Endothelial cell of umbilical vein (primary cell): Measurements from ENCODE around the gene SUPT16H. TPM values are rescaled to one million over a fixed set of nuclear protein-coding genes. Genes with fewer than 3 reads are reported as not detected.

Experiments
- BruUV-seq: library from RNA; stranded (reverse); fragments of 400-500 nt; replicated peaks from 2 replicates; lab custom pipeline; 2021; lab: Mats Ljungman, UMichigan
- CTCF ChIA-PET: fragments of 300-600, 350-600 bp; sonication (Branson Sonifier 250); formaldehyde crosslinking; loops from one replicate; lab custom pipeline; 2021; ENCODE audit warnings: antibody characterized with exemption, inconsistent platforms; lab: Charles Lee
- POLR2A ChIA-PET: fragments of 300-600, 350-600 bp; sonication (Branson Sonifier 250); formaldehyde crosslinking; loops from one replicate; lab custom pipeline; 2021; ENCODE audit warnings: antibody characterized with exemption, inconsistent platforms; lab: Charles Lee
- DNase-seq: peaks from one replicate; pipeline ENCODE4 v3.0.0-alpha.2; 2011; ENCODE audit warnings: low read depth, low spot score
- FAIRE-seq: peaks from 2 replicates; lab custom pipeline; 2011; peaks lifted over from hg19 to GRCh38; lab: Jason Lieb, UNC
- H2AFZ ChIP-seq: 2 replicates; pipeline ENCODE4 v1.6.0; 2012; ENCODE audit warnings: low read depth, low read length, control low read depth, inconsistent platforms
- H3K27ac ChIP-seq: 2 replicates; pipeline ENCODE4 v1.5.1; 2011; ENCODE audit warnings: low read depth, mild to moderate bottlenecking, control low read depth, low read length, moderate library complexity; ENCODE audit not compliant: insufficient read depth
- H3K27me3 ChIP-seq, 2 experiments: 2 replicates each; pipeline versions ENCODE4 v1.6.0 to v1.6.1; 2011; ENCODE audit warnings: low read length in 2 of 2, mixed read lengths in 1 of 2; ENCODE audit not compliant: control insufficient read depth in 2 of 2, insufficient read depth in 2 of 2
- H3K36me3 ChIP-seq, 2 experiments: 2 replicates in 1 of 2; 3 replicates in 1 of 2; pipeline ENCODE4 v1.5.1; 2011; ENCODE audit warnings: low read length in 2 of 2, mild to moderate bottlenecking in 1 of 2, moderate library complexity in 1 of 2; ENCODE audit not compliant: control insufficient read depth in 2 of 2, insufficient read depth in 2 of 2; ENCODE audit errors: extremely low read depth in 1 of 2
- H3K4me1 ChIP-seq: 3 replicates; pipeline ENCODE4 v1.5.1; 2011; ENCODE audit warnings: mild to moderate bottlenecking, low read length; ENCODE audit not compliant: control insufficient read depth, insufficient read depth; ENCODE audit errors: extremely low read depth
- H3K4me2 ChIP-seq: 2 replicates; pipeline ENCODE4 v1.6.1; 2011; ENCODE audit warnings: low read length, control low read depth, mixed read lengths; ENCODE audit not compliant: insufficient read depth
- H3K4me3 ChIP-seq, 3 experiments: fragments of 200-600 bp in 1 of 3; sonication (generic), shearing (Covaris generic) in 1 of 3; replicated peaks in 1 of 3; 2 replicates each; pipeline ENCODE4 v1.5.1; 2011 to 2016; ENCODE audit warnings: control low read depth in 3 of 3, low read length in 3 of 3, mild to moderate bottlenecking in 2 of 3, inconsistent platforms in 1 of 3, low read depth in 1 of 3, moderate library complexity in 1 of 3; ENCODE audit not compliant: insufficient read depth in 1 of 3
- H3K79me2 ChIP-seq: 2 replicates; pipeline ENCODE4 v1.6.0; 2012; ENCODE audit warnings: low read length, inconsistent platforms; ENCODE audit not compliant: control insufficient read depth, insufficient read depth
- H3K9ac ChIP-seq: replicated peaks from 2 replicates; pipeline ENCODE3; 2011; ENCODE audit warnings: low read length, control low read depth; ENCODE audit not compliant: insufficient read depth; ENCODE audit errors: extremely low read depth
- H3K9me1 ChIP-seq: replicated peaks from 3 replicates; pipeline ENCODE4 v1.6.0; 2011; ENCODE audit warnings: mild to moderate bottlenecking, low read length; ENCODE audit not compliant: control insufficient read depth, insufficient read depth; ENCODE audit errors: extremely low read depth
- H3K9me3 ChIP-seq: replicated peaks from 2 replicates; pipeline ENCODE4 v1.5.1; 2012; ENCODE audit warnings: low read length, inconsistent platforms; ENCODE audit not compliant: control insufficient read depth, insufficient read depth
- H4K20me1 ChIP-seq: replicated peaks from 2 replicates; pipeline ENCODE3; 2011; ENCODE audit warnings: mild to moderate bottlenecking, low read length; ENCODE audit not compliant: control insufficient read depth, insufficient read depth; ENCODE audit errors: extremely low read depth
- EZH2 ChIP-seq: IDR thresholded peaks from 2 replicates; pipeline ENCODE4 v1.6.1; 2012; ENCODE audit warnings: borderline replicate concordance, low read depth, mild to moderate bottlenecking, moderate library complexity, low read length, inconsistent platforms; ENCODE audit not compliant: severe bottlenecking
- FOS ChIP-seq: IDR thresholded peaks from 2 replicates; pipeline ENCODE4 v1.6.1; 2011; ENCODE audit warnings: mild to moderate bottlenecking, low read length, moderate library complexity, borderline replicate concordance; ENCODE audit not compliant: insufficient read depth
- GATA2 ChIP-seq: IDR thresholded peaks from 2 replicates; pipeline ENCODE4 v1.7.0; 2011; ENCODE audit warnings: low read depth, mild to moderate bottlenecking, moderate library complexity, mixed read lengths, low read length; ENCODE audit not compliant: insufficient read length, insufficient read depth
- JUN ChIP-seq: IDR thresholded peaks from 2 replicates; pipeline ENCODE4 v1.6.1; 2011; ENCODE audit warnings: borderline replicate concordance, low read depth; ENCODE audit not compliant: insufficient read length, insufficient read depth
- MYC ChIP-seq: IDR thresholded peaks from one replicate; pipeline ENCODE4 v1.6.1; 2011; ENCODE audit warnings: mild to moderate bottlenecking, low read depth, low read length
- POLR2A ChIP-seq: IDR thresholded peaks from 2 replicates; pipeline ENCODE4 v1.6.1; 2012; ENCODE audit warnings: low read depth, mild to moderate bottlenecking, control low read depth, low read length
- POLR2AphosphoS5 ChIP-seq: IDR thresholded peaks from 2 replicates; pipeline ENCODE4 v1.6.1; 2012; ENCODE audit warnings: low read depth, mild to moderate bottlenecking, control low read depth, low read length, moderate library complexity; ENCODE audit not compliant: insufficient read depth
- dilution Hi-C: fragments of 300-500 bp; cut with MboI; formaldehyde crosslinking; loops from one replicate; pipeline ENCODE4 v1.15.0; 2019; ENCODE audit warnings: low sequenced_read_pairs; ENCODE audit not compliant: extremely low pct_ligation_motif_present
- intact Hi-C: fragments of 100-400 bp; cut with micrococcal nuclease; formaldehyde crosslinking; loops from one replicate; pipeline ENCODE4 v1.10.0; 2022
- polyA plus RNA-seq, 4 experiments: library from polyadenylated mRNA; depleted of rRNA in 3 of 4; stranded (reverse) in 3 of 4; unstranded in 1 of 4; fragments of >200 nt; gene quantifications; 2 replicates each; pipeline versions ENCODE4 v1.2.1 to v1.2.3, GENCODE V29; 2011 to 2012; ENCODE audit warnings: missing spikeins in 1 of 4
- total RNA-seq: library from RNA; stranded (reverse); gene quantifications from 2 replicates; pipeline ENCODE4 v1.2.3, GENCODE V29; 2021
- TF ChIP-seq, protein P1 (sequence below), 2 donors: IDR thresholded peaks; 1 replicate in 1 of 2; 2 replicates in 1 of 2; pipeline ENCODE4 v1.5.1; 2011; ENCODE audit warnings: low read length in 2 of 2, mild to moderate bottlenecking in 2 of 2, moderate library complexity in 2 of 2, control low read depth in 1 of 2, inconsistent platforms in 1 of 2, low read depth in 1 of 2; ENCODE audit not compliant: insufficient read depth in 1 of 2; ENCODE audit errors: extremely low read depth in 1 of 2
- TF ChIP-seq, protein P2 (sequence below): IDR thresholded peaks from 2 replicates; pipeline ENCODE4 v1.6.1; 2011; ENCODE audit not compliant: insufficient read depth, insufficient read length

The SUPT16H gene
- total and polyA plus RNA-seq, 2 donors (not counting 3 experiments of a cell fraction or from before 2014, with no cell fraction given): 53.1 to 100 TPM

DNA sequence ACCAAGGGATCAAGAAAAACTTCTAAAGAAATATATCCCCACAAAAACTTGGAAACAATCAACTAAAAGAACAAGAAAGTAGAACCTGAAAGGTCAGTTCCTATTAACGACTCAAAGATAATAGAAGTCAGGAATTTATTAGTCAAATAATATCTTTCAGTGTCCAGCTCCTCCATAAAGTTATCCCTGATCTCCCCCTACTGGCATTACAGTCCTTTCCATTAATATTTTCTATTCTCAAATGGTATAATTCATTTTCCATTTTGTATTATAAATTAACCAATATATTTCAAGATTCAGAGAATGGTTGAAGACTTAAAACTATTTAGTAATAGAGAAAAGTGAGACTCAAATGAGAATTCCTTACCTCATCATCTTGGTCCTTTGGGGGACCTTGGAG is 11.6 kb upstream of the SUPT16H start:
- H3K4me2 ChIP-seq: no peak overlapping the region
- no peak overlapping the region for H3K27ac ChIP-seq
- dilution Hi-C loops: no loop called here
- no TSS peak for BruUV-seq
- no peaks in the 10 kb centered on the region for H3K9me3 ChIP-seq
- DNase-seq (no peak), FAIRE-seq (no peak)
- ChIA-PET POLR2A (no interaction called here), CTCF (interaction anchor here (0.7 kb wide), 1 partner anchor 156 kb away, joined by 4 read pairs; no protein-coding TSS in a partner anchor)
- H3K79me2 ChIP-seq: no peaks in the 10 kb centered on the region
- no peaks in the 10 kb centered on the region for H4K20me1 ChIP-seq
- intact Hi-C loops: no loop called here
- H3K4me3 ChIP-seq: no peak overlapping the region
- H3K27me3 ChIP-seq: no peaks in the 10 kb centered on the region
- H2AFZ ChIP-seq: no peak overlapping the region
- no peak for TF ChIP-seq GATA2
- TF ChIP-seq EZH2: no peak
- no peak for TF ChIP-seq JUN
- TF ChIP-seq POLR2AphosphoS5: no peak
- no peak for TF ChIP-seq MYC
- TF ChIP-seq POLR2A: no peak
- H3K36me3 ChIP-seq: peaks cover 56% of the 10 kb centered on the region in 2 experiments
- H3K9me1 ChIP-seq: no peaks in the 10 kb centered on the region
- H3K9ac ChIP-seq: no peak overlapping the region
- no peaks in the 10 kb centered on the region for H3K4me1 ChIP-seq

DNA sequence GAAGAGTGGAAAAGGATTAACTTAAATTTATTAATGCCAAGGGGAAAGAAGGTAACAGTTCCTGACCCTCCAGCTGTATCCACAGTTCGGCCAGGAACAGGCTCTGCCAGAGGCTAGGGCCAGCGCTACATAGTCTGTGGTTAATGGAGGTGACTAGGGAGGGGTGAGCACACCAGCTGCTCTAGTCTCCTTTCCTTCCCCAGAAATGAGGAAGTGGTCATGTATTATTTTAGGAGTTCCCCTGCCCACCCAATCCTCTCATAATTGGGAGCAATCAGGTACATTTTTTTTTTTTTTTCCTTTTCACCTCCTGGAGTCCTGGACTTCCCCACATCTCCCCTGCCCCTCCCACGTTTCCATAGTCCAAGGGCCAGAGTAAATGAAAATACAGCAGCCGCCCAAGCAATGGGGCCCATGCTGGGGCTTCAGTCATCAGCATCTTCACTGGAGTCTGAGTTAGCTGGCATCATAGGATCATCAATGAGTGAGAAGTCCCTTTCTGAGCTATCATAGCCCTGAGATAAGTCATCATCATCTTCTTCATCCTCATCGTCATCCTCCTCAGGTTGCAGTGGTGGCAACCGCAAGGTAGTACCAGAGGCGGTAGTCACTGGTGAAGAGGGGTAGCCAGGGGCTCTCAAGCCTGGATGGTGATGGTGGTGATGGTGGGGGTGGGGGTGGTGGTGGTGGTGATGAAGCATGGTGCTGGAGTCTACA is 1.5 kb upstream of the SUPT16H start:
- peaks cover 21% of the 10 kb centered on the region for H3K4me1 ChIP-seq
- H3K4me2 ChIP-seq: no peak overlapping the region
- peaks cover 33% of the 10 kb centered on the region for H3K79me2 ChIP-seq
- H3K9me1 ChIP-seq: no peaks in the 10 kb centered on the region
- H3K27me3 ChIP-seq: no peaks in the 10 kb centered on the region
- no peak overlapping the region for H2AFZ ChIP-seq
- no peaks in the 10 kb centered on the region for H4K20me1 ChIP-seq
- peaks cover 11% of the 10 kb centered on the region in 2 experiments for H3K36me3 ChIP-seq
- intact Hi-C loops (no loop called here), dilution Hi-C loops (no loop called here)
- POLR2A ChIA-PET: no interaction called here
- CTCF ChIA-PET: no interaction called here
- FAIRE-seq (no peak), DNase-seq (no peak)
- no peaks in the 10 kb centered on the region for H3K9me3 ChIP-seq
- H3K4me3 ChIP-seq: no peak overlapping the region
- TF ChIP-seq MYC (no peak), FOS (no peak), POLR2AphosphoS5 (no peak), JUN (no peak), POLR2A (no peak), GATA2 (no peak), EZH2 (no peak)
- TF ChIP-seq, protein P1, sequence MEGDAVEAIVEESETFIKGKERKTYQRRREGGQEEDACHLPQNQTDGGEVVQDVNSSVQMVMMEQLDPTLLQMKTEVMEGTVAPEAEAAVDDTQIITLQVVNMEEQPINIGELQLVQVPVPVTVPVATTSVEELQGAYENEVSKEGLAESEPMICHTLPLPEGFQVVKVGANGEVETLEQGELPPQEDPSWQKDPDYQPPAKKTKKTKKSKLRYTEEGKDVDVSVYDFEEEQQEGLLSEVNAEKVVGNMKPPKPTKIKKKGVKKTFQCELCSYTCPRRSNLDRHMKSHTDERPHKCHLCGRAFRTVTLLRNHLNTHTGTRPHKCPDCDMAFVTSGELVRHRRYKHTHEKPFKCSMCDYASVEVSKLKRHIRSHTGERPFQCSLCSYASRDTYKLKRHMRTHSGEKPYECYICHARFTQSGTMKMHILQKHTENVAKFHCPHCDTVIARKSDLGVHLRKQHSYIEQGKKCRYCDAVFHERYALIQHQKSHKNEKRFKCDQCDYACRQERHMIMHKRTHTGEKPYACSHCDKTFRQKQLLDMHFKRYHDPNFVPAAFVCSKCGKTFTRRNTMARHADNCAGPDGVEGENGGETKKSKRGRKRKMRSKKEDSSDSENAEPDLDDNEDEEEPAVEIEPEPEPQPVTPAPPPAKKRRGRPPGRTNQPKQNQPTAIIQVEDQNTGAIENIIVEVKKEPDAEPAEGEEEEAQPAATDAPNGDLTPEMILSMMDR (IDR thresholded peaks at IDR 0.05; ENCODE audit: extremely low read depth in 1 of 2, insufficient read depth in 1 of 2, low read depth in 1 of 2, low read length in 2 of 2): no peak
- TF ChIP-seq, protein P2, sequence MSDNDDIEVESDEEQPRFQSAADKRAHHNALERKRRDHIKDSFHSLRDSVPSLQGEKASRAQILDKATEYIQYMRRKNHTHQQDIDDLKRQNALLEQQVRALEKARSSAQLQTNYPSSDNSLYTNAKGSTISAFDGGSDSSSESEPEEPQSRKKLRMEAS: no peak
- no peak overlapping the region for H3K9ac ChIP-seq
- BruUV-seq: no TSS peak
- no peak overlapping the region for H3K27ac ChIP-seq
